PC-3 (cell line): Measurements from ENCODE around the gene PHTF2.

Source experiments
- CTCF ChIP-seq: fragments of 300-600 bp; sonication (generic); conservative IDR thresholded peaks from 2 replicates; pipeline ENCODE4 v1.5.1; 2017; ENCODE audit warnings: antibody characterized with exemption, low read depth, mild to moderate bottlenecking, low read length
- EZH2 ChIP-seq: fragments of 300-600 bp; sonication (generic); IDR thresholded peaks from one replicate; pipeline ENCODE4 v1.6.1; 2017; ENCODE audit warnings: antibody characterized with exemption, mild to moderate bottlenecking, low read length; ENCODE audit not compliant: unreplicated experiment
- EZH2phosphoT487 ChIP-seq: fragments of 300-600 bp; sonication (generic); IDR thresholded peaks from 2 replicates; pipeline ENCODE4 v1.6.1; 2018; ENCODE audit warnings: mild to moderate bottlenecking, antibody characterized with exemption, low read length, borderline replicate concordance

GRCh38 chr7:77838929-77839491 lies 40.4 kb downstream of the PHTF2 start:
- TF ChIP-seq CTCF (no peak), EZH2 (no peak), EZH2phosphoT487 (no peak)
